ENCODE measurements around the gene CERCAM.
A peak's percentile ranks its signal among the peaks of the same experiment; 100 is the strongest.

CERCAM gene

GRCh38 chr9:128420651-128421481, at the start of gene CERCAM:
CERCAM (plus strand) TSS chr9:128420857; CDS start chr9:128420878, 21 bp downstream.
- peak; percentile 81 for DNase-seq

- DNase-seq: no peak
These were observed 49.0 kb upstream of the CERCAM start for GRCh38 chr9:128371630-128372117.

GRCh38 chr9:128372188-128372641, 48.4 kb upstream of the CERCAM start:
- no peak for DNase-seq

GRCh38 chr9:128372784-128373183, 47.9 kb upstream of the CERCAM start:
- DNase-seq: no peak

GRCh38 chr9:128374221-128374675, 46.4 kb upstream of the CERCAM start:
- DNase-seq: no peak

- DNase-seq: no peak
These were observed 44.8 kb upstream of the CERCAM start for GRCh38 chr9:128375865-128376264.

- DNase-seq: no peak
These were observed 38.4 kb upstream of the CERCAM start for GRCh38 chr9:128382261-128382660.

GRCh38 chr9:128383007-128383753, 37.5 kb upstream of the CERCAM start:
- no peak for DNase-seq

- DNase-seq: no peak
These were observed 36.9 kb upstream of the CERCAM start for GRCh38 chr9:128383791-128384190.

GRCh38 chr9:128384801-128385495, 35.7 kb upstream of the CERCAM start:
- no peak for DNase-seq

GRCh38 chr9:128385496-128386460, 34.9 kb upstream of the CERCAM start:
- no peak for DNase-seq

GRCh38 chr9:128388150-128388549, 32.5 kb upstream of the CERCAM start:
- no peak for DNase-seq

GRCh38 chr9:128389395-128390149, 31.1 kb upstream of the CERCAM start:
- DNase-seq: no peak

GRCh38 chr9:128390150-128390812, 30.4 kb upstream of the CERCAM start:
- no peak for DNase-seq

- DNase-seq: no peak
These were observed 29.6 kb upstream of the CERCAM start for GRCh38 chr9:128390813-128391711.

GRCh38 chr9:128391956-128392301, 28.7 kb upstream of the CERCAM start:
- DNase-seq: no peak

GRCh38 chr9:128392302-128393144, 28.1 kb upstream of the CERCAM start:
- DNase-seq: no peak

- no peak for DNase-seq
These were observed 27.4 kb upstream of the CERCAM start for GRCh38 chr9:128393145-128393775.
